Activated CD4-positive, alpha-beta T cell treated with anti-CD3 and anti-CD28 coated beads, Interleukin-2, amount 50 U/mL, for 48 hours (primary cell): Measurements from ENCODE around the gene SNX7.

ENCODE experiments used
- DNase-seq, 2 experiments: peaks; one replicate each; pipeline ENCODE4 v3.0.0-alpha.2; 2020

SNX7 gene

GRCh38 chr1:98781906-98782305 is 120.4 kb downstream of the SNX7 start:
- no peak for DNase-seq

- no peak for DNase-seq
Measured at GRCh38 chr1:98783821-98784220, 122.3 kb downstream of the SNX7 start.

GRCh38 chr1:98791498-98791897 is 130.0 kb downstream of the SNX7 start:
- DNase-seq, result no peak

DNA sequence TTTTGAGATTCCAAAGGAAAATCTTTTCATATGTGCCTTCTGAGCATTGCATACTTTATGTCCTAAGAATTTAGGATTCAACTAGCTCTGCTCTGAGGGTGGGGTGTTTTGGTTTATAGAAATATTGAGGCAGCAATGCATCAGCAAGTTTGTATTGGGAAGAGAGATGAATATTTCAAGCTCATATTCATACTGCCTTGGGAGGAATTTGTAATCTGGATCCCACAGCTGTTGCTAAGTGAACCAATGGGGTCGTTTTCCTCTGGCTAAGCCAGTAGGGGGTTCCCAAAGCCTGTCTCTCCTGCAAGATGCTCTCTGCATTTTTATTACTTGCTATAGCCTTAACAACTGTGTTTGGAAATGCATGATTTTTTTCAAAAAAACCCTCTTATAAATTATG is 130.6 kb downstream of the SNX7 start:
- DNase-seq, result no peak

DNA sequence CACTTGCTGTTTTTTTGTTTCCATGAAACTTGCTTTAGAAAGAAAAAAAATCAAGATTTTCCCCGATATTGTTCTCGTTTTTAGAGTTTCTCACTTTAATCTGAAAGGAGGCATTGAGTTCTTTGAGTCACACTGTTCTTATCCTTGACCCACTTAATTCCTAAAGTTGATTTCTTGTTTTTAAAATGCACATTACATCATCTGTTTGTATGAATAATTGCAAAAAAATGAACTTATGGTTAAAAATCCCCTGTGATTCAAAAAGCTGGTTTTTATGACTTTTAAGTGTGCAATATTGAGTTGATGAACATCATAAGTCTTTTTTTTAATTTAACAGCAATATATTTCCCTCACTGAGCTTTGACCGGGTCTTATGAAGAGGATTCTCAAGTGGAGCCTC is 131.6 kb downstream of the SNX7 start:
- DNase-seq, result no peak

- peak; percentile 17 to 40 for DNase-seq
Measured at GRCh38 chr1:98794196-98794886, 132.8 kb downstream of the SNX7 start.

- DNase-seq, result no peak
Measured at GRCh38 chr1:98796049-98796448, 134.5 kb downstream of the SNX7 start.

GRCh38 chr1:98797506-98797905 is 136.0 kb downstream of the SNX7 start:
- no peak for DNase-seq
